Ascending aorta (tissue), 2 donors: ENCODE data around the gene HIVEP3. TPM values are rescaled to one million over a fixed set of nuclear protein-coding genes. Genes with fewer than 3 reads are reported as not detected.

ENCODE experiments used
- DNase-seq, 2 donors: peaks; one replicate each; pipeline ENCODE4 v3.0.0-alpha.2; 2019; ENCODE audit warnings: low spot score in 2 of 2
- H3K27ac ChIP-seq, 2 donors: fragments of 200-600 bp; sonication (generic); one replicate each; pipeline ENCODE4 v1.5.1; 2016 to 2017; ENCODE audit warnings: mild to moderate bottlenecking in 1 of 2
- H3K27me3 ChIP-seq: fragments of 200-600 bp; sonication (generic); one replicate; pipeline ENCODE4 v1.5.1; 2017
- H3K36me3 ChIP-seq, 2 donors: fragments of 200-600 bp; sonication (generic); one replicate each; pipeline ENCODE4 v1.5.1; 2016
- H3K4me1 ChIP-seq, 2 donors: fragments of 200-600 bp; sonication (generic); one replicate each; pipeline ENCODE4 v1.5.1; 2016 to 2017; ENCODE audit warnings: mild to moderate bottlenecking in 1 of 2
- H3K4me3 ChIP-seq, 2 donors: fragments of 200-600 bp; sonication (generic); one replicate each; pipeline ENCODE4 v1.5.1; 2016 to 2017; ENCODE audit warnings: mild to moderate bottlenecking in 1 of 2
- H3K9me3 ChIP-seq, 2 donors: fragments of 200-600 bp; sonication (generic); one replicate each; pipeline ENCODE4 v1.5.1; 2016
- intact Hi-C: fragments of 100-400 bp; cut with DNase I; formaldehyde crosslinking; loops from one replicate; pipeline ENCODE4 v1.15.1; 2023
- total RNA-seq: library from RNA; depleted of rRNA; stranded (reverse); fragments of >200 nt; gene quantifications from one replicate; pipeline ENCODE4 v1.1.0, GENCODE V29; 2016
- TF ChIP-seq, protein P1 (sequence below), 3 experiments: fragments of 200-600 bp in 2 of 3; fragments of 450-650 bp in 1 of 3; sonication (generic) in 2 of 3; IDR thresholded peaks; one replicate each; pipeline ENCODE4 v1.5.1; 2016 to 2019; ENCODE audit warnings: antibody characterized with exemption in 3 of 3, mild to moderate bottlenecking in 1 of 3, moderate library complexity in 1 of 3

The HIVEP3 gene
- total RNA-seq, 1 donor from 2014 or later, result 0.32 TPM

- H3K4me1 ChIP-seq, result peaks cover 3 to 9% of the 10 kb centered on the region in 2 donors
- no peaks in the 10 kb centered on the region for H3K36me3 ChIP-seq
- intact Hi-C loops, result no loop called here
- H3K27ac ChIP-seq, result no peak overlapping the region
- no peaks in the 10 kb centered on the region for H3K27me3 ChIP-seq
- DNase-seq, result no peak
- TF ChIP-seq, protein P1, sequence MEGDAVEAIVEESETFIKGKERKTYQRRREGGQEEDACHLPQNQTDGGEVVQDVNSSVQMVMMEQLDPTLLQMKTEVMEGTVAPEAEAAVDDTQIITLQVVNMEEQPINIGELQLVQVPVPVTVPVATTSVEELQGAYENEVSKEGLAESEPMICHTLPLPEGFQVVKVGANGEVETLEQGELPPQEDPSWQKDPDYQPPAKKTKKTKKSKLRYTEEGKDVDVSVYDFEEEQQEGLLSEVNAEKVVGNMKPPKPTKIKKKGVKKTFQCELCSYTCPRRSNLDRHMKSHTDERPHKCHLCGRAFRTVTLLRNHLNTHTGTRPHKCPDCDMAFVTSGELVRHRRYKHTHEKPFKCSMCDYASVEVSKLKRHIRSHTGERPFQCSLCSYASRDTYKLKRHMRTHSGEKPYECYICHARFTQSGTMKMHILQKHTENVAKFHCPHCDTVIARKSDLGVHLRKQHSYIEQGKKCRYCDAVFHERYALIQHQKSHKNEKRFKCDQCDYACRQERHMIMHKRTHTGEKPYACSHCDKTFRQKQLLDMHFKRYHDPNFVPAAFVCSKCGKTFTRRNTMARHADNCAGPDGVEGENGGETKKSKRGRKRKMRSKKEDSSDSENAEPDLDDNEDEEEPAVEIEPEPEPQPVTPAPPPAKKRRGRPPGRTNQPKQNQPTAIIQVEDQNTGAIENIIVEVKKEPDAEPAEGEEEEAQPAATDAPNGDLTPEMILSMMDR (IDR thresholded peaks at IDR 0.05), result no peak
- no peak overlapping the region for H3K4me3 ChIP-seq
- no peaks in the 10 kb centered on the region for H3K9me3 ChIP-seq
Measured at GRCh38 chr1:41799723-41800122, 119.0 kb downstream of the HIVEP3 start.

DNA sequence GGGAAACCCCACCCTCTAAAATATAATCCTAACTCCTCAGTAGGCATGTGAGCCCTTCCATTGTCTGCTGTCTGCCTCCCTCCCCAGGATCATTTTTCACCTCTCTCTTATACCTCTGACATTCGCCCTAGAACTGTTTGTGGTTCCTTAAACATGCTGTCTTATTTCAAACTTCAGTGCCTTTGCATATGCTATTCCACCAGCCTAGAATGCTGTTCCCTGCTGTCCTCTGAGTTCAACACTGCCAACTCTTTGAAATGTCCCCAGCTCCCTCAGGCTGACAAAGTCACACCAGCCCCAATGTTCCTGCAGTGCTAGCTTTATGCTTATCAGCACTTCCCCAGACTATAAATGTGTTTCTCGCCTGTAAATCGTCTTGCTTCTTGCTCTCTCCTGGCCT is 119.5 kb downstream of the HIVEP3 start:
- no peaks in the 10 kb centered on the region for H3K36me3 ChIP-seq
- TF ChIP-seq, protein P1 (IDR thresholded peaks at IDR 0.05), result no peak
- DNase-seq, result no peak
- intact Hi-C loops, result no loop called here
- no peak overlapping the region for H3K4me3 ChIP-seq
- H3K9me3 ChIP-seq, result no peaks in the 10 kb centered on the region
- H3K4me1 ChIP-seq, result peaks cover 3 to 9% of the 10 kb centered on the region in 2 donors
- no peak overlapping the region for H3K27ac ChIP-seq
- H3K27me3 ChIP-seq, result no peaks in the 10 kb centered on the region

DNA sequence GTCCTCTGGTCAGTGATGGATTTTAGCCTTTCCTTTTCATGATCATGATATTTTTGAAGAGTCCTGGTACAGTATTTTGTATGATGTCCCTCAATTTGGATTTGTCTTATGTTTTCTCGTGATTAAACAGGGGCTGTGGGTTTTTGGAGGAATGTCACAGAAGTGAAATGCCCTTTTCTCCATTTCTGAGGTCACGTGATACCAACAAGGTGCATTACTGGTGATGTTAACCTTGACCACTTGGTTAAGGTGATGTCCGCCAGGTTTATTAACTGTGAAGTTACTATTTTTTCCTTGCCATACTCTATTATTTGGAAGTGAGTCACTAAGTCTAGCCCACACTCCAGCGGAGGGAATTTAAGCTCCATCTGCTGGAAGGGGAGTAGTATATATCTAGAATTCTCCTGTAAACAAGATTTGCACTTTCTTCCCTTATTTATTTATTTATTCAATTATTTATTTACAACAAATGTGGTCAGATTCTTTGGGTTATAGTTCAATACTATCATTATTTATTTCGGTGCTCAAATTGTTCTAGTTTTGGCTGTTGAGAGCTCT is 123.4 kb downstream of the HIVEP3 start:
- Histone ChIP-seq H3K9me3 (no peaks in the 10 kb centered on the region), H3K27me3 (no peaks in the 10 kb centered on the region), H3K27ac (no peak overlapping the region), H3K36me3 (no peaks in the 10 kb centered on the region), H3K4me1 (no peaks in the 10 kb centered on the region), H3K4me3 (no peak overlapping the region)
- intact Hi-C loops, result no loop called here
- TF ChIP-seq, protein P1 (IDR thresholded peaks at IDR 0.05), result no peak
- DNase-seq, result no peak

DNA sequence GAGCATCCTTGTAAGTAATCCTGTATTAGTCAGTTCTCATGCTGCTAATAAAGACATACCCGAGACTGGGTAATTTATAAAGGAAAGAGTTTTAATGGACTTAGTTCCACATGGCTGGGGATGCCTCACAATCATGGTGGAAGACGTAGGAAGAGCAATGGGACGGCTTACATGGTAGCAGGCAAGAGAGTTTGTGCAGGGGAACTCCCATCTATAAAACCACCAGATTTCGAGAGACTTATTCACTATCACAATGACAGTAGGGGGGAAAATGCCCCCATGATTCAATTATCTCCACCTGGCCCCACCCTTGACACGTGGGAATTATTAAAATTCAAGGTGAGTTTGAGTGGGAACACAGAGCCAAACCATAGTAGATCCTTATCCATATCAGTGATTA is 124.7 kb downstream of the HIVEP3 start:
- Histone ChIP-seq H3K4me3 (no peak overlapping the region), H3K9me3 (no peaks in the 10 kb centered on the region), H3K36me3 (no peaks in the 10 kb centered on the region), H3K4me1 (no peaks in the 10 kb centered on the region), H3K27me3 (no peaks in the 10 kb centered on the region), H3K27ac (no peak overlapping the region)
- intact Hi-C loops, result no loop called here
- TF ChIP-seq, protein P1 (IDR thresholded peaks at IDR 0.05), result no peak
- no peak for DNase-seq

- H3K27ac ChIP-seq, result no peak overlapping the region
- H3K9me3 ChIP-seq, result no peaks in the 10 kb centered on the region
- intact Hi-C loops, result no loop called here
- no peaks in the 10 kb centered on the region for H3K27me3 ChIP-seq
- no peak for DNase-seq
- TF ChIP-seq, protein P1 (IDR thresholded peaks at IDR 0.05), result no peak
- H3K4me3 ChIP-seq, result no peak overlapping the region
- H3K4me1 ChIP-seq, result no peaks in the 10 kb centered on the region
- no peaks in the 10 kb centered on the region for H3K36me3 ChIP-seq
Measured at GRCh38 chr1:41792485-41792770, 126.3 kb downstream of the HIVEP3 start.
